RWPE1 (cell line): Measurements from ENCODE around the gene SPATA12.

ENCODE experiments used
- CTCF ChIA-PET: fragments of 350-600 bp; sonication (Branson Sonifier 250); formaldehyde crosslinking; extraction: SDS; loops from one replicate; lab custom pipeline; 2021; lab: Yijun Ruan, JAX
- POLR2A ChIA-PET: fragments of 400-600 bp; formaldehyde crosslinking; extraction: SDS; loops from one replicate; lab custom pipeline; 2020; ENCODE audit warnings: antibody characterized with exemption; ENCODE audit not compliant: low non-redundant PET; lab: Yijun Ruan, JAX
- DNase-seq: peaks from one replicate; pipeline ENCODE4 v3.0.0; 2012; ENCODE audit warnings: low spot score
- H3K27ac ChIP-seq: fragments of 450-650 bp; 2 replicates; pipeline ENCODE4 v1.5.1; 2017
- TF ChIP-seq, protein P1 (sequence below): fragments of 450-650 bp; conservative IDR thresholded peaks from 2 replicates; pipeline ENCODE4 v1.5.1; 2017; ENCODE audit warnings: low read depth, mild to moderate bottlenecking

Gene SPATA12

DNA sequence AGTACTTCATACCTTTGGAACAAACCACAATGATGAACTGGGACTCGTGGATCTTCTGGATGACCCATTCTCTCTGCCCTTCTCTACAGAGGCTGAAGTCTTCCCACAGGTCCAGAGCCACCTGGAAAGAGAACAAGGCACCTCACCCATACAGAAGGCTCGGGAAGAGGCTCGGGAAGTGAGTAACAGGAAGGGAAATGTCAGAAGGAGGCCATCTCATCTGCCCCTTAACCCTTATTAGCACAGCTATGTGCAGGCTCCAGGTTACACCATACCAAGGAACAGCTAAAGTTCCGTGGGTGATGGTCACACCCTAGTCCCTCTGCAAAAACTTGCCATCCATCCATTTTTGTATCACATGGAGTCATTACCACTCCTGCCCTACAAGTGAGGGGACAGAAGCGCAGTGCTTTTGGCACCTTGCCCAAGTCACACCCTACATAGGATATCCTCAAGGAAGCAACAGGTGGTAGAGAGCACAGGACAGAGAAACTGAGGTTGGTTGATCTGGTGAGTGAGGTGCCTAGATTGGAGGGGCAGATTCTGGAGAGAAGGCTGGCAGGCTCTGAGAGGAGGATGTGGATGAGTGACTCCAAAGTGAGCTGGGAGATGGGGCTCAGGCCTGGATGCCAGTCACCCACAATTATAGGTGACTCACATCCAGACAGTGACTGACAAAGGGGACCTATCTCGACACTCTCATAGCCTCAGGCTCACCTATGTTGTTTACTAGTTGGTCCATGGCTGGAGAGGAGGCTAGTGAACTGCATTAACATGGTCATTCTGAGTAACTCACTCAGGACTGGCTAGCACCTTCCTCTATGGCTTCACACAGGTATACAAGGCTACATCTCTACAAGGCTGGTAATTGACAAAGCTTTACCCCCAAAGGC is 38.2 kb downstream of the SPATA12 start:
- POLR2A ChIA-PET = no interaction called here

DNA sequence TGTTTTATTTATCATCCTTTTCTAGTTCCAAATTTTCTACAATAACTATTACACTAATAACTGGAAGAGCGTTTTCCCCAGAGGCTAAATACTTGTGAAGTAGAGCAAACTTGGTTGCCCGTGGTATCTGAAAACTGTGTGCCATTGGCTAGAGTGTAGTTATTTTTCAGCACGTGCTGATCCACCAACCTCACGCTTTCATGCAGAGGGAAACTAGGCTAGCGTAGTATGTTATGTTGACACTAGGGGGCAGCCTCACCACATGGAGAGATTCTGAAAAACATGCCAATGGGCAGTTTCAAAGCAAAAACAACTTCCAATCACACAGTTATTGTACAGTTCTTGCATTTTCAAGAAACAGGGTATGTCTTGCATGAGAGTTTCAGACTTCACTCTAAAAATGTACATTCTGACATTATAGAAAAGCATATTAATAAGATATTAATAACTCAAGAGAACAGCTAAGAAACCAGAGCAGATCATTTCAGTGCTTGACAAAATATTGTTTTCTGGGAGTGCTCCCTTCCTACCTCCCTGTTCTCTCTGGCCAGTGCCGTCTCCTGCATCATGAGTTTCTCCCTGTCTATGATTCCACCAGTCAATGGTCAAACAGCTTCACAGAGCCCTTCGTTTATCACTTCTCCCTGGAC is 39.7 kb downstream of the SPATA12 start:
- CTCF ChIA-PET = interaction anchor here (0.5 to 0.7 kb wide), 6 partner anchors 63 to 391 kb away, joined by 3 to 9 read pairs (median 4); no protein-coding TSS in a partner anchor
- no peak overlapping the region for H3K27ac ChIP-seq
- POLR2A ChIA-PET = no interaction called here
- DNase-seq = peak; percentile 44
- TF ChIP-seq, protein P1, sequence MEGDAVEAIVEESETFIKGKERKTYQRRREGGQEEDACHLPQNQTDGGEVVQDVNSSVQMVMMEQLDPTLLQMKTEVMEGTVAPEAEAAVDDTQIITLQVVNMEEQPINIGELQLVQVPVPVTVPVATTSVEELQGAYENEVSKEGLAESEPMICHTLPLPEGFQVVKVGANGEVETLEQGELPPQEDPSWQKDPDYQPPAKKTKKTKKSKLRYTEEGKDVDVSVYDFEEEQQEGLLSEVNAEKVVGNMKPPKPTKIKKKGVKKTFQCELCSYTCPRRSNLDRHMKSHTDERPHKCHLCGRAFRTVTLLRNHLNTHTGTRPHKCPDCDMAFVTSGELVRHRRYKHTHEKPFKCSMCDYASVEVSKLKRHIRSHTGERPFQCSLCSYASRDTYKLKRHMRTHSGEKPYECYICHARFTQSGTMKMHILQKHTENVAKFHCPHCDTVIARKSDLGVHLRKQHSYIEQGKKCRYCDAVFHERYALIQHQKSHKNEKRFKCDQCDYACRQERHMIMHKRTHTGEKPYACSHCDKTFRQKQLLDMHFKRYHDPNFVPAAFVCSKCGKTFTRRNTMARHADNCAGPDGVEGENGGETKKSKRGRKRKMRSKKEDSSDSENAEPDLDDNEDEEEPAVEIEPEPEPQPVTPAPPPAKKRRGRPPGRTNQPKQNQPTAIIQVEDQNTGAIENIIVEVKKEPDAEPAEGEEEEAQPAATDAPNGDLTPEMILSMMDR = peak; percentile 91

More for the DNA sequence above, 38.2 kb downstream of the SPATA12 start:
- CTCF ChIA-PET = interaction anchor here (0.6 to 0.7 kb wide), 2 partner anchors 46 to 125 kb away, joined by 3 read pairs; no protein-coding TSS in a partner anchor
- H3K27ac ChIP-seq = no peak overlapping the region
- TF ChIP-seq, protein P1 = no peak
- no peak for DNase-seq

DNA sequence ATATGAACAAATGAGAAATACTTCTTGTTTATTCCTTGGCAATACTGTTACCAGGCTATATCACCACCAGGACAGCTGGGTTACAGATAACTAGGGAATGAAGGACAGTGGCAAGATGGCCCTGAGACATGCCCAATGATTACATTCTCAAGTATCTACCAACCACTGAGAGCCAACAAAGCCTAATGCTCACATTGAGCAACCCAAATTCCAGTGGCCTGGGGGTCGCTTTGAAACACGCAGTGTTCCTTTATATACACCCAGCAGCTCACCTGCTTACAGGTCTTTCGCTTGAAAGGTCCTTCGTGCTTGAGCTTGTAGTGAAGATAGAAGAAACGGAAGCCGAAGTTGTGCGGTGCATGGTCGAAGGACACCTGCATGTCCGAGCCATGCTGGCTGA is 45.1 kb downstream of the SPATA12 start:
- TF ChIP-seq, protein P1 = no peak
- DNase-seq = no peak
- ChIA-PET CTCF (no interaction called here), POLR2A (no interaction called here)
- H3K27ac ChIP-seq = no peak overlapping the region

GRCh38 chr3:57108684-57109083 is 48.2 kb downstream of the SPATA12 start:
- H3K27ac ChIP-seq = no peak overlapping the region
- no peak for DNase-seq
- ChIA-PET POLR2A (no interaction called here), CTCF (no interaction called here)
- TF ChIP-seq, protein P1 = no peak

DNA sequence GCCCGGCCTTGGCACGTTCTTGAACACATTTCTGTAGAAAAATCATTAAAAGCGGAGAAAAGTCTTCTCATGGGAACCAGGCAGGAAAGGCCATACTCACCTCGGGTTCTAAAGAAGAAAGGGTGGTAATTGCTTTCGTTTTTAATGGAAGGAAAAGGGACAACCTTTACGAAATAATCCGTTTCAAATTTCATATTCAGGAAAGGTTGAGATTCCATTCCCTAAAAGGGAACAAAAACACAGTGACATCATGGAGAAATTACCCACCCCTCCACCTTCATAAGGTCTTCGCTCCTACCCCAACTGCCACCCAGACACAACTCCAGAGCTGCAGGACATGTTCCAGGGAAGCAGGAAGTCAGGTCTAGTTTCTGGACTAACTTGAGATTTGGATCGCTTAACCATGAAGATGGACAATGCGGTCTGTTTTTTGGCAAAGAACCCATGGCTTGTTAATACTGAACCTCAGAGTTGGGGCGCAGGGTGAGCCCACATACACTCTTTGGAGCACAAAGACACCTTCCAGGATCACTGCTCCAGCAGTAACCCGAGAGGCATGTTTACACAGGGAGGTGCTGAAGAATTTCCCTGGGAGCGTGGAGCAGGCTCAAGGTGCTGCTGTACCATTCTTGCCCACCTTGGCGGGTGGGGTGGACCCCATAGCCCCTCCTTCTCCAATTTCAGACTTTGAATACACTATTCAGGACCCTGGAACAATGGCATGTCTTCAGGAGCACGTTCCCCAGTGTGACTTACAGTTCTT is 49.2 kb downstream of the SPATA12 start:
- DNase-seq = no peak
- POLR2A ChIA-PET = no interaction called here
- CTCF ChIA-PET = no interaction called here
- no peak overlapping the region for H3K27ac ChIP-seq
- TF ChIP-seq, protein P1 = no peak

DNA sequence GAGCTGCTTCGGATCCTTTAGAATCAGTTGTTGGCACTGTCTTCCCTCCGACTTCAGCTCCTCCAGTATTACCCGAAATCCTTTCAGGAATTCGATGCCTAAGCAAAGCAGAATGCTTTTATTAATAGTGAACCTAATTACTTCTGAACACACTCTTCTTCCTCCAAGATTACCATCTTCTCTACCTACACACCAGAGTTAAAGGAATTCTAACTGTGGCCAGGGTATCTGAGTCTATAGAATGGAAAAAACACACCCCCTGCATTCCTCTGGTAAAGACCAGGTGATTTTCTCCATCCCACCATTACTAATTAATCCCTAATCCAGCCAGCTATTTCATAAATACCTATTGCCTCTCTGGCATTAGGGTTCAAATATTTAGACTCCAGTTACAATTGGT is 49.8 kb downstream of the SPATA12 start:
- POLR2A ChIA-PET = no interaction called here
- CTCF ChIA-PET = no interaction called here
- DNase-seq = no peak
- TF ChIP-seq, protein P1 = no peak
- no peak overlapping the region for H3K27ac ChIP-seq
